Measurements from ENCODE around the gene LRRC23. TPM values are rescaled to one million over a fixed set of nuclear protein-coding genes. Genes with fewer than 3 reads are reported as not detected.

The LRRC23 gene
- total and polyA plus RNA-seq, 2 donors from 2014 or later = 16.6 to 19.7 TPM

GRCh38 chr12:6951551-6952120 lies 47.0 kb downstream of the LRRC23 start:
- peak overlapping the region in 1 of 2 donors; percentile 33 for H3K27ac ChIP-seq (ENCODE audit: low read depth in 2 of 2, low read length in 2 of 2)
- H3K36me3 ChIP-seq (ENCODE audit: control insufficient read depth in 2 of 3, insufficient read depth in 3 of 3, low read length in 3 of 3) = no peaks in the 10 kb centered on the region
- DNase-seq (peak in 1 of 5 donors; percentile 73), FAIRE-seq (no peak)
- no peak overlapping the region for H3K4me3 ChIP-seq (ENCODE audit: low read length in 3 of 3)
- peaks cover 0 to 8% (median 4%) of the 10 kb centered on the region in 3 donors for H3K4me1 ChIP-seq (ENCODE audit: control insufficient read depth in 2 of 3, insufficient read depth in 2 of 3, low read depth in 1 of 3, low read length in 3 of 3)
- no peak overlapping the region for H3K9ac ChIP-seq (ENCODE audit: low read length in 3 of 3)
- no peaks in the 10 kb centered on the region for H3K9me3 ChIP-seq (ENCODE audit: control insufficient read depth in 2 of 3, insufficient read depth in 1 of 3, low read length in 3 of 3)
- intact Hi-C loops (cut with DNase I) = no loop called here
- H3K27me3 ChIP-seq (ENCODE audit: control insufficient read depth, insufficient read depth, low read length) = no peaks in the 10 kb centered on the region
- no peak for TF ChIP-seq CTCF (IDR thresholded peaks at IDR 0.05; ENCODE audit: borderline replicate concordance, extremely low read depth, insufficient read depth)

GRCh38 chr12:6952121-6952862 lies 47.7 kb downstream of the LRRC23 start:
- H3K4me3 ChIP-seq (ENCODE audit: low read length in 3 of 3) = no peak overlapping the region
- no peak for TF ChIP-seq CTCF (IDR thresholded peaks at IDR 0.05; ENCODE audit: borderline replicate concordance, extremely low read depth, insufficient read depth)
- DNase-seq = peak in 1 of 5 donors; percentile 68
- H3K27ac ChIP-seq (ENCODE audit: low read depth in 2 of 2, low read length in 2 of 2) = no peak overlapping the region
- H3K27me3 ChIP-seq (ENCODE audit: control insufficient read depth, insufficient read depth, low read length) = no peaks in the 10 kb centered on the region
- H3K9ac ChIP-seq (ENCODE audit: low read length in 3 of 3) = no peak overlapping the region
- peaks cover 0 to 4% (median 0%) of the 10 kb centered on the region in 3 donors for H3K4me1 ChIP-seq (ENCODE audit: control insufficient read depth in 2 of 3, insufficient read depth in 2 of 3, low read depth in 1 of 3, low read length in 3 of 3)
- H3K36me3 ChIP-seq (ENCODE audit: control insufficient read depth in 2 of 3, insufficient read depth in 3 of 3, low read length in 3 of 3) = no peaks in the 10 kb centered on the region
- intact Hi-C loops (cut with DNase I) = no loop called here
- H3K9me3 ChIP-seq (ENCODE audit: control insufficient read depth in 2 of 3, insufficient read depth in 1 of 3, low read length in 3 of 3) = no peaks in the 10 kb centered on the region
- FAIRE-seq = no peak

- Histone ChIP-seq H3K9me3 (ENCODE audit: control insufficient read depth in 2 of 3, insufficient read depth in 1 of 3, low read length in 3 of 3) (no peaks in the 10 kb centered on the region), H3K27me3 (ENCODE audit: control insufficient read depth, insufficient read depth, low read length) (no peaks in the 10 kb centered on the region), H3K9ac (ENCODE audit: low read length in 3 of 3) (no peak overlapping the region), H3K4me1 (ENCODE audit: control insufficient read depth in 2 of 3, insufficient read depth in 2 of 3, low read depth in 1 of 3, low read length in 3 of 3) (peaks cover 0 to 4% (median 0%) of the 10 kb centered on the region in 3 donors), H3K4me3 (ENCODE audit: low read length in 3 of 3) (no peak overlapping the region), H3K27ac (ENCODE audit: low read depth in 2 of 2, low read length in 2 of 2) (no peak overlapping the region), H3K36me3 (ENCODE audit: control insufficient read depth in 2 of 3, insufficient read depth in 3 of 3, low read length in 3 of 3) (peaks cover 0 to 3% (median 0%) of the 10 kb centered on the region in 3 donors)
- peak in 1 of 5 donors; percentile 22 for DNase-seq
- intact Hi-C loops (cut with DNase I) = no loop called here
- TF ChIP-seq CTCF (IDR thresholded peaks at IDR 0.05; ENCODE audit: borderline replicate concordance, extremely low read depth, insufficient read depth) = no peak
- no peak for FAIRE-seq
Measured at GRCh38 chr12:6952863-6953441, 48.3 kb downstream of the LRRC23 start.
